Loucy (cell line): ENCODE results near the gene PARP12.

ENCODE experiments used
- H2AFZ ChIP-seq: fragments of 200-600 bp; sonication (generic); 2 replicates; pipeline ENCODE4 v1.6.0; 2016; ENCODE audit warnings: antibody characterized with exemption, mild to moderate bottlenecking, low read length, moderate library complexity
- H3F3A ChIP-seq: fragments of 200-600 bp; 2 replicates; pipeline ENCODE4 v1.6.0; 2016; ENCODE audit warnings: antibody characterized with exemption, low read depth, mild to moderate bottlenecking
- H3K27me3 ChIP-seq: fragments of 200-600 bp; sonication (generic); 2 replicates; pipeline ENCODE4 v1.6.1; 2014; ENCODE audit warnings: low read length, mild to moderate bottlenecking; ENCODE audit not compliant: insufficient read depth, poor library complexity, severe bottlenecking
- H3K36me3 ChIP-seq: fragments of 200-600 bp; sonication (generic); 2 replicates; pipeline ENCODE4 v1.6.1; 2016; ENCODE audit warnings: low read length; ENCODE audit not compliant: insufficient read depth
- H3K4me1 ChIP-seq: fragments of 200-600 bp; sonication (generic); 2 replicates; pipeline ENCODE4 v1.5.1; 2014; ENCODE audit warnings: low read length, mild to moderate bottlenecking; ENCODE audit not compliant: insufficient read depth, poor library complexity, severe bottlenecking
- H3K4me2 ChIP-seq: fragments of 200-600 bp; sonication (generic); 2 replicates; pipeline ENCODE4 v1.6.0; 2014; ENCODE audit warnings: antibody characterized with exemption, low read length, low read depth, mild to moderate bottlenecking; ENCODE audit not compliant: poor library complexity, severe bottlenecking
- H3K4me3 ChIP-seq: fragments of 200-600 bp; sonication (generic); 2 replicates; pipeline ENCODE4 v1.5.1; 2014; ENCODE audit warnings: low read length, mild to moderate bottlenecking, mixed read lengths; ENCODE audit not compliant: poor library complexity, severe bottlenecking
- H3K79me2 ChIP-seq: fragments of 200-600 bp; sonication (generic); 2 replicates; pipeline ENCODE4 v1.6.1; 2014; ENCODE audit warnings: low read length; ENCODE audit not compliant: insufficient read depth
- H3K9ac ChIP-seq: fragments of 200-600 bp; sonication (generic); 2 replicates; pipeline ENCODE4 v1.6.0; 2014; ENCODE audit warnings: mild to moderate bottlenecking, low read depth, low read length, moderate library complexity; ENCODE audit not compliant: poor library complexity, severe bottlenecking
- H3K9me2 ChIP-seq: fragments of 200-600 bp; sonication (generic); replicated peaks from 2 replicates; pipeline ENCODE4 v1.6.1; 2016; ENCODE audit warnings: low read depth, low read length, mixed read lengths
- H3K9me3 ChIP-seq: fragments of 200-600 bp; sonication (generic); 2 replicates; pipeline ENCODE4 v1.6.1; 2014; ENCODE audit warnings: mild to moderate bottlenecking, antibody characterized with exemption, low read length, low read depth; ENCODE audit not compliant: insufficient read depth
- H4K20me1 ChIP-seq: fragments of 200-600 bp; sonication (generic); 2 replicates; pipeline ENCODE4 v1.6.0; 2014; ENCODE audit warnings: antibody characterized with exemption, low read length, mild to moderate bottlenecking; ENCODE audit not compliant: insufficient read depth, poor library complexity, severe bottlenecking
- EZH2phosphoT487 ChIP-seq: fragments of 200-600 bp; IDR thresholded peaks from 2 replicates; pipeline ENCODE4 v1.6.1; 2018; ENCODE audit warnings: antibody characterized with exemption, mild to moderate bottlenecking, moderate library complexity, borderline replicate concordance
- TF ChIP-seq, protein P1 (sequence below): fragments of 200-600 bp; sonication (generic); conservative IDR thresholded peaks from 2 replicates; pipeline ENCODE4 v1.5.1; 2014; ENCODE audit warnings: mild to moderate bottlenecking, antibody characterized with exemption, low read length

The PARP12 gene

GRCh38 chr7:139993592-139993991 is 69.2 kb downstream of the PARP12 start:
- Histone ChIP-seq H3K9me3 (no peaks in the 10 kb centered on the region), H3K27me3 (no peaks in the 10 kb centered on the region), H3K9me2 (no peaks in the 10 kb centered on the region), H3K4me1 (peaks cover 9% of the 10 kb centered on the region), H3K4me3 (no peak overlapping the region), H3K9ac (no peak overlapping the region), H2AFZ (no peak overlapping the region), H3K79me2 (no peaks in the 10 kb centered on the region), H4K20me1 (no peaks in the 10 kb centered on the region), H3K36me3 (no peaks in the 10 kb centered on the region), H3K4me2 (no peak overlapping the region), H3F3A (no peaks in the 10 kb centered on the region)
- TF ChIP-seq, protein P1, sequence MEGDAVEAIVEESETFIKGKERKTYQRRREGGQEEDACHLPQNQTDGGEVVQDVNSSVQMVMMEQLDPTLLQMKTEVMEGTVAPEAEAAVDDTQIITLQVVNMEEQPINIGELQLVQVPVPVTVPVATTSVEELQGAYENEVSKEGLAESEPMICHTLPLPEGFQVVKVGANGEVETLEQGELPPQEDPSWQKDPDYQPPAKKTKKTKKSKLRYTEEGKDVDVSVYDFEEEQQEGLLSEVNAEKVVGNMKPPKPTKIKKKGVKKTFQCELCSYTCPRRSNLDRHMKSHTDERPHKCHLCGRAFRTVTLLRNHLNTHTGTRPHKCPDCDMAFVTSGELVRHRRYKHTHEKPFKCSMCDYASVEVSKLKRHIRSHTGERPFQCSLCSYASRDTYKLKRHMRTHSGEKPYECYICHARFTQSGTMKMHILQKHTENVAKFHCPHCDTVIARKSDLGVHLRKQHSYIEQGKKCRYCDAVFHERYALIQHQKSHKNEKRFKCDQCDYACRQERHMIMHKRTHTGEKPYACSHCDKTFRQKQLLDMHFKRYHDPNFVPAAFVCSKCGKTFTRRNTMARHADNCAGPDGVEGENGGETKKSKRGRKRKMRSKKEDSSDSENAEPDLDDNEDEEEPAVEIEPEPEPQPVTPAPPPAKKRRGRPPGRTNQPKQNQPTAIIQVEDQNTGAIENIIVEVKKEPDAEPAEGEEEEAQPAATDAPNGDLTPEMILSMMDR, result no peak
- TF ChIP-seq EZH2phosphoT487, result no peak

- Histone ChIP-seq H3F3A (no peaks in the 10 kb centered on the region), H3K9ac (no peak overlapping the region), H3K79me2 (no peaks in the 10 kb centered on the region), H3K27me3 (no peaks in the 10 kb centered on the region), H3K9me2 (no peaks in the 10 kb centered on the region), H3K9me3 (no peaks in the 10 kb centered on the region), H4K20me1 (no peaks in the 10 kb centered on the region), H3K36me3 (no peaks in the 10 kb centered on the region), H3K4me3 (no peak overlapping the region), H2AFZ (no peak overlapping the region), H3K4me1 (peaks cover 9% of the 10 kb centered on the region), H3K4me2 (no peak overlapping the region)
- TF ChIP-seq, protein P1, result no peak
- no peak for TF ChIP-seq EZH2phosphoT487
These were observed 69.6 kb downstream of the PARP12 start for GRCh38 chr7:139993169-139993568.

GRCh38 chr7:139992353-139993044 is 70.3 kb downstream of the PARP12 start:
- no peaks in the 10 kb centered on the region for H3K9me2 ChIP-seq
- peaks cover 9% of the 10 kb centered on the region for H3K4me1 ChIP-seq
- no peaks in the 10 kb centered on the region for H3K27me3 ChIP-seq
- no peaks in the 10 kb centered on the region for H3K79me2 ChIP-seq
- no peaks in the 10 kb centered on the region for H4K20me1 ChIP-seq
- no peaks in the 10 kb centered on the region for H3K9me3 ChIP-seq
- TF ChIP-seq EZH2phosphoT487, result no peak
- TF ChIP-seq, protein P1, result no peak
- H3K4me2 ChIP-seq, result no peak overlapping the region
- H3K36me3 ChIP-seq, result no peaks in the 10 kb centered on the region
- H3K4me3 ChIP-seq, result no peak overlapping the region
- H3F3A ChIP-seq, result no peaks in the 10 kb centered on the region
- H2AFZ ChIP-seq, result no peak overlapping the region
- H3K9ac ChIP-seq, result no peak overlapping the region
